CD4-positive, alpha-beta memory T cell (primary cell): ENCODE data around the gene CD40. TPM values are rescaled to one million over a fixed set of nuclear protein-coding genes. Genes with fewer than 3 reads are reported as not detected.

Experiments
- CTCF ChIA-PET: fragments of 350-600 bp; sonication (Branson Sonifier 250); formaldehyde crosslinking; loops from one replicate; lab custom pipeline; 2021; ENCODE audit warnings: inconsistent platforms; ENCODE audit not compliant: partially characterized antibody; lab: Charles Lee
- POLR2A ChIA-PET: fragments of 350-600 bp; sonication (Branson Sonifier 250); formaldehyde crosslinking; loops from one replicate; lab custom pipeline; 2021; ENCODE audit not compliant: partially characterized antibody; lab: Charles Lee
- DNase-seq, 5 donors: peaks; one replicate each; pipeline versions ENCODE4 v3.0.0 to v3.0.0-alpha.2; 2020 to 2022; ENCODE audit warnings: mixed read lengths in 1 of 5
- H3K27ac ChIP-seq: one replicate; pipeline ENCODE4 v1.7.0; 2013; ENCODE audit warnings: low read depth, low read length
- H3K27me3 ChIP-seq: 2 replicates; pipeline ENCODE4 v1.7.0; 2013; ENCODE audit warnings: mild to moderate bottlenecking, low read length, moderate library complexity; ENCODE audit not compliant: insufficient read depth
- H3K36me3 ChIP-seq: 2 replicates; pipeline ENCODE4 v1.7.0; 2013; ENCODE audit warnings: mild to moderate bottlenecking, low read length, moderate library complexity; ENCODE audit not compliant: insufficient read depth
- H3K4me1 ChIP-seq: 2 replicates; pipeline ENCODE4 v1.7.0; 2013; ENCODE audit warnings: mild to moderate bottlenecking, low read length, moderate library complexity; ENCODE audit not compliant: insufficient read depth
- H3K4me3 ChIP-seq, 2 donors: one replicate each; pipeline ENCODE4 v1.7.0; 2013; ENCODE audit warnings: low read length in 2 of 2, mild to moderate bottlenecking in 1 of 2
- H3K9me3 ChIP-seq, 2 donors: one replicate each; pipeline ENCODE4 v1.7.0; 2013; ENCODE audit warnings: low read length in 2 of 2, control low read depth in 1 of 2; ENCODE audit not compliant: control insufficient read depth in 1 of 2
- H3K27ac Mint-ChIP-seq, 7 donors: one replicate each; pipeline ENCODE4 v1.8.0; 2020 to 2021; ENCODE audit warnings: mixed read lengths in 7 of 7, mild to moderate bottlenecking in 6 of 7, inconsistent platforms in 3 of 7, moderate library complexity in 3 of 7
- H3K27me3 Mint-ChIP-seq, 2 donors: one replicate each; pipeline ENCODE4 v1.8.0; 2020 to 2021; ENCODE audit warnings: mixed read lengths in 2 of 2
- H3K36me3 Mint-ChIP-seq, 2 donors: one replicate each; pipeline ENCODE4 v1.8.0; 2020 to 2021; ENCODE audit warnings: mixed read lengths in 2 of 2, inconsistent platforms in 1 of 2, mild to moderate bottlenecking in 1 of 2
- H3K4me1 Mint-ChIP-seq, 4 donors: one replicate each; pipeline ENCODE4 v1.8.0; 2020 to 2021; ENCODE audit warnings: mixed read lengths in 4 of 4, mild to moderate bottlenecking in 1 of 4
- H3K4me3 Mint-ChIP-seq, 8 donors: one replicate each; pipeline ENCODE4 v1.8.0; 2020 to 2021; ENCODE audit warnings: mixed read lengths in 8 of 8, mild to moderate bottlenecking in 7 of 8, moderate library complexity in 6 of 8, inconsistent platforms in 3 of 8
- H3K9me3 Mint-ChIP-seq, 8 donors: one replicate each; pipeline ENCODE4 v1.8.0; 2020 to 2021; ENCODE audit warnings: mixed read lengths in 8 of 8, mild to moderate bottlenecking in 5 of 8, inconsistent platforms in 3 of 8, moderate library complexity in 1 of 8
- intact Hi-C: fragments of 100-400 bp; cut with micrococcal nuclease; formaldehyde crosslinking; loops from one replicate; pipeline ENCODE4 v1.15.1; 2023
- polyA plus RNA-seq, 2 donors: library from polyadenylated mRNA; unstranded; fragments of 300-500 nt; fragmentation: Illumina TruSeq; gene quantifications; one replicate each; pipeline ENCODE4 v1.2.3, GENCODE V29; 2021
- total RNA-seq, 2 experiments: library from RNA; stranded (reverse); gene quantifications; one replicate each; pipeline ENCODE4 v1.2.3, GENCODE V29; 2021

CD40 gene
- total and polyA plus RNA-seq, 4 experiments from 2014 or later: 2.5 to 3.7 (median 3.0) TPM

DNA sequence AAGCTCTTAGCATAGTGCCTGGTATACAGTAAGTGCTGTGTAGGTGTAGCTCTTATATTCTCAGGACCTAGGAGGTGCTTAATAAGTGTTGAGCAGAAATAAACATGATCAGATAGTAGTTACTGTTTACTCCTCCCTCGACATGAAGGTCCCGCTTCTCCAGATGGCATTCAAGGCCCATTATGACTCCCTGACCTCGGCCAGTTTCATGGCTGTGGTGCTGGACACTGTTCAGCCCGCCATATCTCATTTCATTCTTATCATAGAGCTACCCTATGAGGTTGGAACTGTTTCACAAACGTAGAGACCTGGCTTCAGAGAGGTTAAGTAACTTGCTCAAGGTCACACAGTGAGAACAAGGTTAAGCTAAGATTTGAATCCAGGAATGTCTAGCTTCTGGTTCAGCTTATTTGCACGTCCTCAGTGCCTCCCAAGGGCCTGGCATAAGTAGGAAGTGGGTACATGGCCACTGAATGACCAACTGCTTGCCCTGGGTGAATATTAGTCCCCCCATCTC lies 39.0 kb downstream of the CD40 start:
- Histone ChIP-seq H3K4me1 (no peaks in the 10 kb centered on the region), H3K27me3 (peaks cover 3% of the 10 kb centered on the region), H3K36me3 (no peaks in the 10 kb centered on the region), H3K4me3 (no peak overlapping the region), H3K27ac (no peak overlapping the region), H3K9me3 (no peaks in the 10 kb centered on the region)
- intact Hi-C loops: no loop called here
- Mint-ChIP-seq H3K27ac (no peak overlapping the region), H3K9me3 (peaks cover 0 to 2% (median 0%) of the 10 kb centered on the region in 8 donors), H3K27me3 (peaks cover 7 to 46% of the 10 kb centered on the region in 2 donors), H3K4me1 (no peaks in the 10 kb centered on the region), H3K4me3 (no peak overlapping the region), H3K36me3 (no peaks in the 10 kb centered on the region)
- CTCF ChIA-PET: interaction anchor here (0.8 to 1.6 kb wide), 4 partner anchors 9 to 25 kb away, joined by 3 to 5 read pairs (median 3); no protein-coding TSS in a partner anchor
- DNase-seq: no peak
- POLR2A ChIA-PET: no interaction called here

DNA sequence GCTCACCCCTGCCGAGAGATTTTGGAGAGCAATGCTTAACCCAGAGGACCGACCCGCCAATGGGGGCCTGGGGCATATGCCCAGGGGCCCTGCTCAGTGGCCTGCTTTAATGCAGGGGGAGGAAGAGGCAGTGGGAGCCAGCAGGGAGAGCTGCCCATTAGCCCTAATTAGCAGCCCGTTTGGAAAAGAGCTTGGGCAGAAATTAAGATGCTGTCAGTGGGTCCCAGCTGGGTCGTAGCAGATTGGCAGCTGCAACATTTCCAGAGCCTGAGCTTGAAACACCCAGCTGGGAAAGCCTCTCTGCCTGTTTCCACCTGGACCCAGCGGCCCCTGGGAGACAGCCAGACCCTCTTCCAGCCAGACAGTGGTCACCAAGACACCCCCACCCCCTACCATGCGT lies 39.5 kb downstream of the CD40 start:
- H3K27me3 ChIP-seq: peaks cover 3% of the 10 kb centered on the region
- H3K4me3 ChIP-seq: no peak overlapping the region
- no peaks in the 10 kb centered on the region for H3K36me3 Mint-ChIP-seq
- H3K9me3 ChIP-seq: no peaks in the 10 kb centered on the region
- no peak overlapping the region for H3K27ac ChIP-seq
- no peaks in the 10 kb centered on the region for H3K4me1 Mint-ChIP-seq
- no peak for DNase-seq
- no peaks in the 10 kb centered on the region for H3K4me1 ChIP-seq
- H3K36me3 ChIP-seq: no peaks in the 10 kb centered on the region
- peaks cover 8 to 50% of the 10 kb centered on the region in 2 donors for H3K27me3 Mint-ChIP-seq
- intact Hi-C loops: no loop called here
- ChIA-PET POLR2A (no interaction called here), CTCF (interaction anchor here (1.1 to 1.6 kb wide), 3 partner anchors 15 to 25 kb away, joined by 3 to 5 read pairs (median 3); no protein-coding TSS in a partner anchor)
- peaks cover 0 to 2% (median 0%) of the 10 kb centered on the region in 8 donors for H3K9me3 Mint-ChIP-seq
- H3K4me3 Mint-ChIP-seq: no peak overlapping the region
- H3K27ac Mint-ChIP-seq: no peak overlapping the region

DNA sequence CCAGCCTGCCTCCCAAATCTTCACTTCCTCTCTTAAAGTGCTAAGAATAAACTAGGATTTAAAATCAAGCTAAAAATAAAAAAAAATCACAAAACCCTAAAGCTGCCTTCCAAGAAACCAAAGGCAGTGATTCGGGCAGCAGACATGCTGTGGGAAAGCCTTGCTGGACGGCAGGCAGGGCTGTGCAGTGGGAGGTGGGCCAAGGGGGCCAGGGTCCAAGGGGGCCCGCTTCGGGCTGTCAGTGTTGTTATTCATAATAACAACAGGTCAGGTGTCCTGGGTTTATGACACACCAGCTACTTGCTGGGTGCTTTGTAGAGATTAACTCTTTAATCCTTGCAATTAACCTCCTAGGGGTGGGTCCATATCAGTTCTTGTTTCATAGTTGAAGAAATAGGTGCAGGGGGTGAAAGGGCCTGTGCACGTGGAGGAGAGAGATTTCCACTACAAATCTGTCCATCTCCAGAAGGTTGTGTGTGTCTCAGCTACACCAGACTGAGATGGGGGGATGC lies 40.4 kb downstream of the CD40 start:
- Histone ChIP-seq H3K9me3 (no peaks in the 10 kb centered on the region), H3K27me3 (peaks cover 3% of the 10 kb centered on the region), H3K4me1 (no peaks in the 10 kb centered on the region), H3K27ac (no peak overlapping the region), H3K36me3 (no peaks in the 10 kb centered on the region), H3K4me3 (no peak overlapping the region)
- DNase-seq: no peak
- CTCF ChIA-PET: interaction anchor here (1.6 kb wide), 2 partner anchors 14 to 17 kb away, joined by 3 to 5 read pairs; no protein-coding TSS in a partner anchor
- no peak overlapping the region for H3K4me3 Mint-ChIP-seq
- H3K4me1 Mint-ChIP-seq: no peaks in the 10 kb centered on the region
- intact Hi-C loops: no loop called here
- H3K9me3 Mint-ChIP-seq: peaks cover 0 to 2% (median 0%) of the 10 kb centered on the region in 8 donors
- H3K27me3 Mint-ChIP-seq: peaks cover 12 to 52% of the 10 kb centered on the region in 2 donors
- H3K36me3 Mint-ChIP-seq: no peaks in the 10 kb centered on the region
- POLR2A ChIA-PET: no interaction called here
- no peak overlapping the region for H3K27ac Mint-ChIP-seq

DNA sequence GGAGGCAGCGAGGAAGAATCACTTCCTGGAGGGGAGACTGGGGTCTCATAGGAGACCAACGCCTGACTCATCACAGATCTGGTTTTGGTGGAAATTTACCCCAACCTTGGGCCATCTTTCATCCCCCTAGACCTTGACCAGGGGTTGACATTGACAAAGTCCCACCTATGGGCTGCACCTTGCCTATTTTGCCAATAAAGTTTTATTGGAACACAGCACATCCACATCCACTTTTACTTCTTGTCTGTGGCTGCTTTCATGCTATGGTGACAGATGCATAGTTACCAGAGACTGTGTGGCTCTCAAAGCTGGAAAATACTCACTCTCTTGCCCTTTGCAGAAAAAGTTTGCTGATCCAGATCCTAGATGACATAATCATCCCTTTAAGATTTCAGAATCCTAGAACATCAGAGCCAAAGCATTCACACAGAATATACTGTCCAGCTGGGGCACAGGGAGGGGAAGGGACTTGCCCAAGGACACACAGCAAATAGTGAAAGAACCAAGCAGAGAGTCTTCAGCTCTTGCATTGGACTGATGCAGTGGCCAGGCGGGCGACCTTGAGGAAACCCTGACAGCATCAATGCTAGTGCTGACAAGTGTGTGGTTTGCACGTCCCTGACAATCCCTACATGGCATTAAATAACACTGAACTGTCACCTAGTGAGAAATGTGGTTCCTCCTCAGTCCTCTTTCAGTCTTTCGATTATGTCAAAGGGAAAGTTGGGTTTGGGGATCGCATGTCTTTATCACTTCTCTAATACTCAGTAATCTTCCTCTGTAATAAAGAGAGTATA lies 41.2 kb downstream of the CD40 start:
- Mint-ChIP-seq H3K27me3 (peaks cover 12 to 55% of the 10 kb centered on the region in 2 donors), H3K4me1 (no peaks in the 10 kb centered on the region), H3K9me3 (peaks cover 0 to 2% (median 0%) of the 10 kb centered on the region in 8 donors), H3K27ac (no peak overlapping the region), H3K4me3 (no peak overlapping the region), H3K36me3 (no peaks in the 10 kb centered on the region)
- Histone ChIP-seq H3K4me1 (no peaks in the 10 kb centered on the region), H3K27me3 (peaks cover 3% of the 10 kb centered on the region), H3K9me3 (no peaks in the 10 kb centered on the region), H3K27ac (no peak overlapping the region), H3K36me3 (no peaks in the 10 kb centered on the region), H3K4me3 (no peak overlapping the region)
- intact Hi-C loops: no loop called here
- POLR2A ChIA-PET: no interaction called here
- CTCF ChIA-PET: no interaction called here
- no peak for DNase-seq

DNA sequence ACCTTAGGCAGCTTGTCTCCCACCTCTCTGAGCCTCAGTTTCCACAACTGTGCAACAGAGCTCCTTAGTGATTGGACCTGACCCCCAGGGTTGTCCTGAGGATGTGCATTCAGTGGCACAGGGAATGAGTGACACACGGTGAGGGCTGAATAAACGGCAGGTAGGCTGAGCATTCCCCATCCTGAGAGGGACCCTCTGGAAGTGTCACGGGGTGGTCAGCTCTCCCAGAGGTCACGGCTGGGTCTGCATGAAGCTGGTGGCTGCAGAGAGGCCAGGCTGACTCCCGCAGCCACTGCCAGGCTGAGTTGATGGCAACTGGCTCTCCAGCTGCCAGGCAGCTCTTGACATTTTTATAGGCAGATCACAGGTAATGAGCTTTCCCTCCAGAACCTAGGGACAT lies 42.5 kb downstream of the CD40 start:
- Histone ChIP-seq H3K27me3 (peaks cover 3% of the 10 kb centered on the region), H3K4me3 (no peak overlapping the region), H3K36me3 (no peaks in the 10 kb centered on the region), H3K9me3 (no peaks in the 10 kb centered on the region), H3K4me1 (no peaks in the 10 kb centered on the region), H3K27ac (no peak overlapping the region)
- Mint-ChIP-seq H3K27me3 (peaks cover 16 to 47% of the 10 kb centered on the region in 2 donors), H3K36me3 (no peaks in the 10 kb centered on the region), H3K4me1 (no peaks in the 10 kb centered on the region), H3K4me3 (no peak overlapping the region), H3K27ac (no peak overlapping the region), H3K9me3 (peaks cover 0 to 2% (median 0%) of the 10 kb centered on the region in 8 donors)
- intact Hi-C loops: no loop called here
- DNase-seq: no peak
- ChIA-PET CTCF (no interaction called here), POLR2A (no interaction called here)

DNA sequence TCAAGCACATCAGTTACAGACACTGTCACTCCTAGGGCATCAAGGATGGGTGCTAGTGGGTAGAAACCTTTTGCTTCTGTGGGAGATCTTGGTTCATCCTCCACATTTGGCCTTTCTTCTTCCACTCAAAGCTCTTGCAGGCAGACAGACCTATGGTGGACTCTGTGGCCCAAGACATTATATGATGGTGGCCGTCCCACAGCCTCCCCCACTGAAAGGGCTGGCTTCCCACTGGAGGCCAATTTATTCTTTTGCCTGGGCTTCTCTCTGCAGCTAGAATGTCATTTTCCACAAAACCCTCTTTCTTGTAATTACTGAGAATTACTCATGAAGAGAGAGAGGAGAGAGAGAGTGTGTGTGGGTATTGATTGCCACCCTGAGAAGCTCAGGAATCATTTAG lies 43.8 kb downstream of the CD40 start:
- CTCF ChIA-PET: interaction anchor here (0.9 to 1.4 kb wide), 2 partner anchors 10 to 184 kb away, joined by 3 to 4 read pairs; no protein-coding TSS in a partner anchor
- Mint-ChIP-seq H3K4me1 (no peaks in the 10 kb centered on the region), H3K4me3 (no peak overlapping the region), H3K9me3 (peaks cover 0 to 2% (median 0%) of the 10 kb centered on the region in 8 donors), H3K27me3 (peaks cover 16 to 55% of the 10 kb centered on the region in 2 donors), H3K27ac (no peak overlapping the region), H3K36me3 (no peaks in the 10 kb centered on the region)
- no peaks in the 10 kb centered on the region for H3K36me3 ChIP-seq
- no peaks in the 10 kb centered on the region for H3K4me1 ChIP-seq
- no peak for DNase-seq
- H3K9me3 ChIP-seq: no peaks in the 10 kb centered on the region
- no peak overlapping the region for H3K4me3 ChIP-seq
- intact Hi-C loops: no loop called here
- POLR2A ChIA-PET: no interaction called here
- H3K27me3 ChIP-seq: peaks cover 3% of the 10 kb centered on the region
- no peak overlapping the region for H3K27ac ChIP-seq

DNA sequence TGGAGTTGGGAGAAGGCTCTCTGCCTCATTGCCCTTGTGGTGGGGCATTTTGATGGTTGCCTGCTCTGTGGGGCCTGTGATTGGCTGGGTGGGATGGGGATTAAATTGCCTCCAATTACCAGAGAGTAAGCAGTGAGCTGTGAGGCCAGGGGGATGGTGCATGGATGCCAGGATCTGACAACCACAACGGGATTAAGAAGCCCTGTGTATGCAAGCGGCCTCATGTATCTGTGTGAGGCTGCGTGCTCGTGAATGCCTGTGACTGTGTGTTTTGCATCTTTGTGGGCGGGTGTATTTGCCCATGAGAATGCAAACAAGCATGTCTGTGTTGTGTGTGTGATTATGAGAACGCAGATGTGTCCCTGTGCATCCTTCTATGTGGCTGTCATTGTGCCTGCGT lies 46.1 kb downstream of the CD40 start:
- Histone ChIP-seq H3K9me3 (no peaks in the 10 kb centered on the region), H3K4me3 (no peak overlapping the region), H3K4me1 (no peaks in the 10 kb centered on the region), H3K27me3 (no peaks in the 10 kb centered on the region), H3K27ac (no peak overlapping the region), H3K36me3 (no peaks in the 10 kb centered on the region)
- no peaks in the 10 kb centered on the region for H3K4me1 Mint-ChIP-seq
- H3K36me3 Mint-ChIP-seq: no peaks in the 10 kb centered on the region
- DNase-seq: no peak
- CTCF ChIA-PET: interaction anchor here (0.5 kb wide), 1 partner anchor 178 kb away, joined by 3 read pairs; no protein-coding TSS in a partner anchor
- POLR2A ChIA-PET: no interaction called here
- H3K4me3 Mint-ChIP-seq: no peak overlapping the region
- H3K27me3 Mint-ChIP-seq: peaks cover 13 to 56% of the 10 kb centered on the region in 2 donors
- H3K9me3 Mint-ChIP-seq: peaks cover 0 to 2% (median 0%) of the 10 kb centered on the region in 8 donors
- H3K27ac Mint-ChIP-seq: no peak overlapping the region
- intact Hi-C loops: no loop called here
